HepG2 (cell line): Measurements from ENCODE around the gene MGAT2. TPM values are rescaled to one million over a fixed set of nuclear protein-coding genes. Genes with fewer than 3 reads are reported as not detected.
A peak's percentile ranks its signal among the peaks of the same experiment; 100 is the strongest.

Source experiments
- BORCS8-MEF2B ChIP-seq: sonication (generic); formaldehyde crosslinking; IDR thresholded peaks from 2 replicates; pipeline ENCODE4 v1.8.0; 2022; ENCODE audit warnings: mild to moderate bottlenecking, missing genetic modification reagents
- GZF1 ChIP-seq: sonication (generic); formaldehyde crosslinking; IDR thresholded peaks from 2 replicates; pipeline ENCODE4 v1.5.1; 2020; ENCODE audit warnings: mild to moderate bottlenecking, missing genetic modification reagents
- HES4 ChIP-seq: sonication (generic); formaldehyde crosslinking; IDR thresholded peaks from 2 replicates; pipeline ENCODE4 v1.9.0; 2021; ENCODE audit warnings: mild to moderate bottlenecking, missing genetic modification reagents, borderline replicate concordance
- HHEX ChIP-seq: IDR thresholded peaks from 2 replicates; pipeline ENCODE4 v1.6.1; 2016; ENCODE audit warnings: control low read depth
- HIVEP1 ChIP-seq: sonication (generic); formaldehyde crosslinking; IDR thresholded peaks from 2 replicates; pipeline ENCODE4 v1.4.0; 2020; ENCODE audit warnings: mild to moderate bottlenecking, missing genetic modification reagents
- HNRNPL ChIP-seq: fragments of 200-400 bp; formaldehyde crosslinking; IDR thresholded peaks from 2 replicates; pipeline ENCODE4 v1.6.1; 2017; ENCODE audit warnings: mild to moderate bottlenecking, low read depth, low read length
- KMT2A ChIP-seq: sonication (generic); formaldehyde crosslinking; IDR thresholded peaks from 2 replicates; pipeline ENCODE4 v1.4.0; 2020; ENCODE audit warnings: missing genetic modification reagents
- TBX3 ChIP-seq: fragments of 450-650 bp; IDR thresholded peaks from 2 replicates; pipeline ENCODE4 v1.6.1; 2017; ENCODE audit warnings: antibody characterized with exemption, mild to moderate bottlenecking, inconsistent platforms, borderline replicate concordance
- TMF1 ChIP-seq: sonication (generic); formaldehyde crosslinking; IDR thresholded peaks from 2 replicates; pipeline ENCODE4 v1.8.1; 2022; ENCODE audit warnings: low read depth, missing genetic modification reagents
- ZBED4 ChIP-seq: sonication (generic); formaldehyde crosslinking; IDR thresholded peaks from 2 replicates; pipeline ENCODE4 v1.4.0; 2020; ENCODE audit warnings: missing genetic modification reagents, borderline replicate concordance
- ZBTB1 ChIP-seq: sonication (generic); formaldehyde crosslinking; IDR thresholded peaks from 2 replicates; pipeline ENCODE4 v1.4.0; 2020; ENCODE audit warnings: missing genetic modification reagents, borderline replicate concordance
- ZBTB26 ChIP-seq: IDR thresholded peaks from 2 replicates; pipeline ENCODE4 v1.6.1; 2016; ENCODE audit warnings: missing compliant biosample characterization, missing genetic modification reagents, borderline replicate concordance
- ZNF24 ChIP-seq: fragments of 450-650 bp; IDR thresholded peaks from 2 replicates; pipeline ENCODE4 v1.6.1; 2017; ENCODE audit warnings: antibody characterized with exemption, mild to moderate bottlenecking
- ZNF260 ChIP-seq: sonication (generic); formaldehyde crosslinking; IDR thresholded peaks from 2 replicates; pipeline ENCODE4 v1.4.0; 2020; ENCODE audit warnings: missing genetic modification reagents, low read depth, mild to moderate bottlenecking, borderline replicate concordance
- ZNF549 ChIP-seq: sonication (generic); formaldehyde crosslinking; IDR thresholded peaks from 2 replicates; pipeline ENCODE4 v1.5.0; 2020; ENCODE audit warnings: missing genetic modification reagents
- ZNF562 ChIP-seq: sonication (generic); formaldehyde crosslinking; IDR thresholded peaks from 2 replicates; pipeline ENCODE4 v1.8.0; 2022; ENCODE audit warnings: missing genetic modification reagents, borderline replicate concordance
- ZNF792 ChIP-seq: IDR thresholded peaks from 2 replicates; pipeline ENCODE4 v1.6.1; 2016
- polyA plus RNA-seq, 8 experiments: library from polyadenylated mRNA; depleted of rRNA in 3 of 8; stranded (reverse) in 7 of 8; unstranded in 1 of 8; fragments of >200 nt; fragmentation: Illumina TruSeq in 4 of 8; extraction: Trizol in 4 of 8; gene quantifications; 2 replicates each; pipeline versions ENCODE4 v1.2.1 to v1.2.3, GENCODE V29; 2011 to 2016; ENCODE audit warnings: low read depth in 4 of 8, missing spikeins in 1 of 8, mixed read lengths in 1 of 8; ENCODE audit not compliant: insufficient read depth in 1 of 8
- total RNA-seq, 5 experiments: library from RNA; depleted of rRNA; stranded (reverse); fragments of >200 nt; fragmentation: Illumina TruSeq; extraction: Trizol; gene quantifications; 2 replicates each; pipeline ENCODE4 v1.2.3, GENCODE V29; 2016; ENCODE audit warnings: low read depth in 1 of 5
- TF ChIP-seq, protein P1 (sequence below): sonication (generic); formaldehyde crosslinking; IDR thresholded peaks from 2 replicates; pipeline ENCODE4 v1.8.1; 2023; ENCODE audit warnings: missing genetic modification reagents, inconsistent platforms, borderline replicate concordance
- TF ChIP-seq, protein P2 (sequence below): sonication (generic); formaldehyde crosslinking; conservative IDR thresholded peaks from 2 replicates; pipeline ENCODE4 v1.4.0; 2020; ENCODE audit warnings: mild to moderate bottlenecking, missing genetic modification reagents, moderate library complexity

Gene MGAT2
- total and polyA plus RNA-seq, 2 of the 13 experiments (the other 11 are each of a cell fraction or from before 2014, with no cell fraction given) = 12.9 to 51.9 TPM

DNA sequence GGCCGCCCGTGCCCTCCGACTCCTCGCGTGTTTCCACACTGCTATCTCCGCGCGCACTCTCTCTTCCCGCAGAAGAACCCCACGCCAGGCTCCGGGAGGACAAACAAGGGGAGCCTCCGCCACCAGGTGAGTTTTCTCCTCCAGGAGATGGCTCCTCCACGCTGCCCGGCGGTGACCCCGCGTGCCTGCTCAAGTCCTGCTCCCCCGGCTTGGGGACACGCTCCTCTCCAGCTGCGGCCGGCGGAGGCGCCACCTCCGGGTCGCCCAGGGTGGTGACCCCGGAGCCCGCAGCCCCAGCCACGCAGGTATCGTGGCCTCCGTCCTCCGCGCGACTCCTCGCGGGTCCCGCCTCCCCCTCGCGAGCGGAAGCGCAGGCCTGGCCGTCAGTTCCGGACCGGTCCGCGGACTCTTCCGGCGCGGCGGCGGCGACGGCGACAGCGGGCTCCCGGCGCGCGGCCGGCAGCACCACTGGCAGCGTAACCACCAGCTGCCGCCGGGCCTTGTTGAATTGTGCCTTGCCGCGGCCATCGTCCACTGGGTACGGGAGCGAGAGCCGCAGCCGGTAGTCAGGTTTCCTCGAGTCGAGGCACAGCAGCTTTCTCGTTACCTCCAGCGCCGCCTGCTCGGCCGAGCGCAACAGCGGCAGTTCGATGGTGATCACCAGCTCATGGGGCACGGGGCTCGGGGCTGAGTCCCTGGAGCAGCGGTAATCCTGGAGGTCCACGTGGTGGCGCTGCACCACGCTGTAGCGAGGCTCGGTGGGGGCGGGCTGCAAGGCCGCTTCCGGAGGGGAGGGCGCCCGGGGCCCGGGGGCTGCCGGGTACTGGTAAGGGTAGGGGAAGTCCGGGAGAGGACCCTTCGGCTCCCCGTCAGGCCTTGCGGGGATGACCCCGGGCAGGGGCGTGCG is 13.3 kb downstream of the MGAT2 start (continued):
- TF ChIP-seq, protein P1, sequence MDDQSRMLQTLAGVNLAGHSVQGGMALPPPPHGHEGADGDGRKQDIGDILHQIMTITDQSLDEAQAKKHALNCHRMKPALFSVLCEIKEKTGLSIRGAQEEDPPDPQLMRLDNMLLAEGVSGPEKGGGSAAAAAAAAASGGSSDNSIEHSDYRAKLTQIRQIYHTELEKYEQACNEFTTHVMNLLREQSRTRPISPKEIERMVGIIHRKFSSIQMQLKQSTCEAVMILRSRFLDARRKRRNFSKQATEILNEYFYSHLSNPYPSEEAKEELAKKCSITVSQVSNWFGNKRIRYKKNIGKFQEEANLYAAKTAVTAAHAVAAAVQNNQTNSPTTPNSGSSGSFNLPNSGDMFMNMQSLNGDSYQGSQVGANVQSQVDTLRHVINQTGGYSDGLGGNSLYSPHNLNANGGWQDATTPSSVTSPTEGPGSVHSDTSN (CRISPR knock-in tag) = no peak
- TF ChIP-seq ZBTB26 (peak; percentile 70; the same call in 1 of the 2 replicates), HNRNPL (peak; percentile 36; the same call in 1 of the 2 replicates), HIVEP1 (CRISPR knock-in tag) (no peak; the same call in 1 of the 2 replicates), KMT2A (CRISPR knock-in tag) (peak; percentile 63), ZNF260 (CRISPR knock-in tag) (no peak), ZNF562 (CRISPR knock-in tag) (peak; percentile 65; the same call in 1 of the 2 replicates), HES4 (CRISPR knock-in tag) (peak; percentile 94), ZBED4 (CRISPR knock-in tag) (peak; percentile 68; the same call in 1 of the 2 replicates), HHEX (CRISPR knock-in tag) (peak; percentile 21; the same call in 1 of the 2 replicates), ZNF24 (no peak), TBX3 (no peak), ZNF549 (no peak), ZBTB1 (CRISPR knock-in tag) (no peak), TMF1 (CRISPR knock-in tag) (no peak), BORCS8-MEF2B (CRISPR knock-in tag) (peak; percentile 48; the same call in 1 of the 2 replicates), ZNF792 (peak; percentile 49; the same call in 1 of the 2 replicates), GZF1 (CRISPR knock-in tag) (peak; percentile 77; the same call in 1 of the 2 replicates)
- TF ChIP-seq, protein P2, sequence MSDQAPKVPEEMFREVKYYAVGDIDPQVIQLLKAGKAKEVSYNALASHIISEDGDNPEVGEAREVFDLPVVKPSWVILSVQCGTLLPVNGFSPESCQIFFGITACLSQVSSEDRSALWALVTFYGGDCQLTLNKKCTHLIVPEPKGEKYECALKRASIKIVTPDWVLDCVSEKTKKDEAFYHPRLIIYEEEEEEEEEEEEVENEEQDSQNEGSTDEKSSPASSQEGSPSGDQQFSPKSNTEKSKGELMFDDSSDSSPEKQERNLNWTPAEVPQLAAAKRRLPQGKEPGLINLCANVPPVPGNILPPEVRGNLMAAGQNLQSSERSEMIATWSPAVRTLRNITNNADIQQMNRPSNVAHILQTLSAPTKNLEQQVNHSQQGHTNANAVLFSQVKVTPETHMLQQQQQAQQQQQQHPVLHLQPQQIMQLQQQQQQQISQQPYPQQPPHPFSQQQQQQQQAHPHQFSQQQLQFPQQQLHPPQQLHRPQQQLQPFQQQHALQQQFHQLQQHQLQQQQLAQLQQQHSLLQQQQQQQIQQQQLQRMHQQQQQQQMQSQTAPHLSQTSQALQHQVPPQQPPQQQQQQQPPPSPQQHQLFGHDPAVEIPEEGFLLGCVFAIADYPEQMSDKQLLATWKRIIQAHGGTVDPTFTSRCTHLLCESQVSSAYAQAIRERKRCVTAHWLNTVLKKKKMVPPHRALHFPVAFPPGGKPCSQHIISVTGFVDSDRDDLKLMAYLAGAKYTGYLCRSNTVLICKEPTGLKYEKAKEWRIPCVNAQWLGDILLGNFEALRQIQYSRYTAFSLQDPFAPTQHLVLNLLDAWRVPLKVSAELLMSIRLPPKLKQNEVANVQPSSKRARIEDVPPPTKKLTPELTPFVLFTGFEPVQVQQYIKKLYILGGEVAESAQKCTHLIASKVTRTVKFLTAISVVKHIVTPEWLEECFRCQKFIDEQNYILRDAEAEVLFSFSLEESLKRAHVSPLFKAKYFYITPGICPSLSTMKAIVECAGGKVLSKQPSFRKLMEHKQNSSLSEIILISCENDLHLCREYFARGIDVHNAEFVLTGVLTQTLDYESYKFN = peak; percentile 73; the same call in 1 of the 2 replicates
